ENCODE measurements around the gene ARHGAP25. TPM values are rescaled to one million over a fixed set of nuclear protein-coding genes. Genes with fewer than 3 reads are reported as not detected.
"Not testable (repeated sequence)": the region's sequence is repeated elsewhere in the genome, so short reads cannot be mapped to it uniquely, and the experiment has no call there.

The ARHGAP25 gene
- total and polyA plus RNA-seq, 2 of the 4 experiments (the other 2 are of a cell fraction), result 0.29 to 0.36 TPM

DNA sequence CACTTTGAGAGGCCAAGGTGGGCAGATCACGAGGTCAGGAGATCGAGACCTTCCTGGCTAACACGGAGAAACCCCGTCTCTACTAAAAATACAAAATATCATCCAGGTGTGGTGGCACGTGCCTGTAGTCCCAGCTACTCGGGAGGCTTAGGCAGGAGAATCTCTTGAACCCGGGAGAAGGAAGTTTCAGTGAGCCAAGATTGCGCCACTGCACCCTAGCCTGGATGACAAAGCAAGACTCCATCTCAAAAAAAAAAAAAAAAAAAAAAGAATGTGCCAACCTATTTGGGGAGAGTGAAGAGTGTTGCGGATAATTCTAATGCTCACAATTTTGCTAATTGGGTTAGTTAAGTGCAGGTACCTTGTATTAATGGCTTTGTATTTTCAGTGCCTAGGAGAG lies 67.5 kb downstream of the ARHGAP25 start:
- H3K27me3 ChIP-seq (ENCODE audit: control insufficient read depth, insufficient read depth, low read length); H2AK5ac ChIP-seq (ENCODE audit: low read depth, low read length); ATAC-seq (ENCODE audit: low read depth); dilution Hi-C loops (cut with HindIII; ENCODE audit: low sequenced_read_pairs, unreplicated experiment); DNase-seq; H2BK120ac ChIP-seq (ENCODE audit: low read depth, low read length); H3K14ac ChIP-seq (replicated peaks; ENCODE audit: low read depth, low read length); H3K36me3 ChIP-seq (ENCODE audit: control insufficient read depth, insufficient read depth, low read length); H2BK5ac ChIP-seq (ENCODE audit: low read depth, low read length, poor library complexity, severe bottlenecking); H2BK20ac ChIP-seq (ENCODE audit: low read depth, low read length); H3K9me1 ChIP-seq (ENCODE audit: insufficient read depth, low read length); H3K4me1 ChIP-seq (ENCODE audit: control insufficient read depth, insufficient read depth, low read length); H3K56ac ChIP-seq (ENCODE audit: extremely low read depth, insufficient read depth, low read length); H3K4me3 ChIP-seq (ENCODE audit: insufficient read depth, low read depth, low read length); H3K27ac ChIP-seq (ENCODE audit: insufficient read depth, low read length); H4K5ac ChIP-seq (ENCODE audit: low read depth, low read length); intact Hi-C loops (cut with micrococcal nuclease); H2BK15ac ChIP-seq (ENCODE audit: low read depth, low read length); H3K9me3 ChIP-seq (ENCODE audit: control insufficient read depth, insufficient read depth, low read length); H3K18ac ChIP-seq (ENCODE audit: low read depth, low read length); H3K9ac ChIP-seq (ENCODE audit: low read depth, low read length); H3K4me2 ChIP-seq (ENCODE audit: low read depth, low read length); POLR2A ChIA-PET (ENCODE audit: unreplicated experiment); BruUV-seq (replicated peaks); in situ Hi-C loops (cut with MboI; ENCODE audit: low sequenced_read_pairs); H4K8ac ChIP-seq (ENCODE audit: low read depth in 2 of 2, low read length in 2 of 2); H3K79me1 ChIP-seq (ENCODE audit: low read depth in 1 of 2, low read length in 2 of 2); H4K91ac ChIP-seq (ENCODE audit: insufficient read depth, low read depth, low read length); H3K23ac ChIP-seq (ENCODE audit: low read depth, low read length); H2AK9ac ChIP-seq (replicated peaks; ENCODE audit: low read depth, low read length, poor library complexity); H3K4ac ChIP-seq (ENCODE audit: low read depth, low read length); H2AFZ ChIP-seq (replicated peaks; ENCODE audit: low read length, poor library complexity); H4K20me1 ChIP-seq (ENCODE audit: insufficient read depth, low read length): not testable (repeated sequence)
- no CpG with 5 or more reads among the region's 9 CpGs for WGBS, 2 experiments (ENCODE audit: extremely low coverage in 2 of 2, insufficient read length in 1 of 2)
- CTCF ChIA-PET, result interaction anchor here (1.0 kb wide), 1 partner anchor 11 kb away, joined by 4 read pairs; no protein-coding TSS in a partner anchor
